ENCODE results near the gene RALGPS2. TPM values are rescaled to one million over a fixed set of nuclear protein-coding genes. Genes with fewer than 3 reads are reported as not detected.

RALGPS2 gene, protein sequence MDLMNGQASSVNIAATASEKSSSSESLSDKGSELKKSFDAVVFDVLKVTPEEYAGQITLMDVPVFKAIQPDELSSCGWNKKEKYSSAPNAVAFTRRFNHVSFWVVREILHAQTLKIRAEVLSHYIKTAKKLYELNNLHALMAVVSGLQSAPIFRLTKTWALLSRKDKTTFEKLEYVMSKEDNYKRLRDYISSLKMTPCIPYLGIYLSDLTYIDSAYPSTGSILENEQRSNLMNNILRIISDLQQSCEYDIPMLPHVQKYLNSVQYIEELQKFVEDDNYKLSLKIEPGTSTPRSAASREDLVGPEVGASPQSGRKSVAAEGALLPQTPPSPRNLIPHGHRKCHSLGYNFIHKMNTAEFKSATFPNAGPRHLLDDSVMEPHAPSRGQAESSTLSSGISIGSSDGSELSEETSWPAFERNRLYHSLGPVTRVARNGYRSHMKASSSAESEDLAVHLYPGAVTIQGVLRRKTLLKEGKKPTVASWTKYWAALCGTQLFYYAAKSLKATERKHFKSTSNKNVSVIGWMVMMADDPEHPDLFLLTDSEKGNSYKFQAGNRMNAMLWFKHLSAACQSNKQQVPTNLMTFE
- 31.6 TPM for polyA plus RNA-seq (2013, experiment 1 of 2)
- 27.9 TPM for polyA plus RNA-seq (2013, experiment 2 of 2)

- H3K36me3 ChIP-seq (ENCODE audit: control insufficient read depth, insufficient read depth, low read length): no peaks in the 10 kb centered on the region
- H3K9me3 ChIP-seq (ENCODE audit: control insufficient read depth, low read length): no peaks in the 10 kb centered on the region
- H3K27ac ChIP-seq (ENCODE audit: low read depth, low read length, severe bottlenecking): peak within 1 kb of the TSS; percentile 90
- peak within 1 kb of the TSS; percentile 72 for H3K4me3 ChIP-seq (ENCODE audit: extremely low read depth, insufficient read depth, low read length, poor library complexity, severe bottlenecking)
- 2% methylated on average over 31 to 47 of the region's 90 CpGs for WGBS, 2 experiments (ENCODE audit: insufficient coverage in 2 of 2)
- peaks cover 7% of the 10 kb centered on the region for H3K4me1 ChIP-seq (ENCODE audit: control insufficient read depth, insufficient read depth, low read length, poor library complexity, severe bottlenecking)
Observed at GRCh38 chr1:178724728-178725465, at the start of gene RALGPS2. TSS of gene RALGPS2 (plus strand) at chr1:178725244. CDS start at chr1:178776765, 51,521 bp downstream.

- Histone ChIP-seq H3K4me3 (ENCODE audit: extremely low read depth, insufficient read depth, low read length, poor library complexity, severe bottlenecking) (no peak overlapping the region), H3K9me3 (ENCODE audit: control insufficient read depth, low read length) (no peaks in the 10 kb centered on the region), H3K27ac (ENCODE audit: low read depth, low read length, severe bottlenecking) (no peak overlapping the region), H3K36me3 (ENCODE audit: control insufficient read depth, insufficient read depth, low read length) (no peaks in the 10 kb centered on the region), H3K4me1 (ENCODE audit: control insufficient read depth, insufficient read depth, low read length, poor library complexity, severe bottlenecking) (peaks cover 4% of the 10 kb centered on the region)
- WGBS, 2 experiments (ENCODE audit: insufficient coverage in 2 of 2): 92 to 100% methylated on average over 2 of the region's 2 CpGs
Observed at GRCh38 chr1:178679237-178679636, 45.8 kb upstream of the RALGPS2 start.

DNA sequence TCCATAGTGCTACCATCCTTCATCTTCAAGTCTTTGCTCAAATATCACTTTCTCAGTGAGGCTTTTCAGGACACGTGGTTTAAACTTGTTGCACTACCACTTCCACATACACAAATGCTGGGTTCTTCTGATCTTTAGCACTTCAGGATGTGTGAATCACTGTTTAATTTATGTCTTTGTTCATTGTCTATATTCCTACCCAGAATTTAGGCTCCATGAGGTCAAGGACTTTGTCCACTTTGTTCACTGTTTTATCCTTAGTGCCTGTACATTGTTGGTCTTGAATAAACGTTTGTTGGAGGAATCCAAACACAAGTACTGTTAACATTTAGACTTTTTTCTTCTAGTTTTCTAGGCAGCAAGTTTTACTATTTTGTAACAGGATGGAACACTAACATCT lies 42.6 kb upstream of the RALGPS2 start:
- no peak overlapping the region for H3K27ac ChIP-seq (ENCODE audit: low read depth, low read length, severe bottlenecking)
- peaks cover 8% of the 10 kb centered on the region for H3K4me1 ChIP-seq (ENCODE audit: control insufficient read depth, insufficient read depth, low read length, poor library complexity, severe bottlenecking)
- H3K4me3 ChIP-seq (ENCODE audit: extremely low read depth, insufficient read depth, low read length, poor library complexity, severe bottlenecking): no peak overlapping the region
- WGBS, 2 experiments (ENCODE audit: insufficient coverage in 2 of 2): 67% methylated on average over 1 of the region's 2 CpGs; no CpG with 5 or more reads in 1 of the 2 experiments
- H3K36me3 ChIP-seq (ENCODE audit: control insufficient read depth, insufficient read depth, low read length): no peaks in the 10 kb centered on the region
- no peaks in the 10 kb centered on the region for H3K9me3 ChIP-seq (ENCODE audit: control insufficient read depth, low read length)

DNA sequence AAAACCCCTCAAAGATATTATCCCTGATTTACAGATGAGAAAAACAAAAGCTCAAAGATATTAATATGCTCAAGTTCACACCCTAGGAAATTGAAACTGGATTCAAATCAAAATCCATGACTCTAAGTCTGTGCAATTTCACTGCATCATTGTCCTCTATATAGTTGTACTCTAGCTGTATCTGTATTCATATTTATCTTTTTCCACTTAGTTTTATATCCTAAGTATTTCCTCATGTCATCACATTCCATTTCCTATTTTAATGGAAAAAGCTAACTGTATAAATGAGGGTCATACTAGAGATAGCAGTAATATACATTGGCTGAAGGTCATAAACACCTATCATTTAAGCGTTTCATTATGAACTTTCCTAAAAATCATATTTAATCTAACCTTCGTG lies 42.2 kb upstream of the RALGPS2 start:
- Histone ChIP-seq H3K9me3 (ENCODE audit: control insufficient read depth, low read length) (no peaks in the 10 kb centered on the region), H3K4me3 (ENCODE audit: extremely low read depth, insufficient read depth, low read length, poor library complexity, severe bottlenecking) (no peak overlapping the region), H3K36me3 (ENCODE audit: control insufficient read depth, insufficient read depth, low read length) (no peaks in the 10 kb centered on the region), H3K4me1 (ENCODE audit: control insufficient read depth, insufficient read depth, low read length, poor library complexity, severe bottlenecking) (peaks cover 8% of the 10 kb centered on the region), H3K27ac (ENCODE audit: low read depth, low read length, severe bottlenecking) (no peak overlapping the region)
- 73% methylated on average over 2 of the region's 2 CpGs; no CpG with 5 or more reads in 1 of the 2 experiments for WGBS, 2 experiments (ENCODE audit: insufficient coverage in 2 of 2)

DNA sequence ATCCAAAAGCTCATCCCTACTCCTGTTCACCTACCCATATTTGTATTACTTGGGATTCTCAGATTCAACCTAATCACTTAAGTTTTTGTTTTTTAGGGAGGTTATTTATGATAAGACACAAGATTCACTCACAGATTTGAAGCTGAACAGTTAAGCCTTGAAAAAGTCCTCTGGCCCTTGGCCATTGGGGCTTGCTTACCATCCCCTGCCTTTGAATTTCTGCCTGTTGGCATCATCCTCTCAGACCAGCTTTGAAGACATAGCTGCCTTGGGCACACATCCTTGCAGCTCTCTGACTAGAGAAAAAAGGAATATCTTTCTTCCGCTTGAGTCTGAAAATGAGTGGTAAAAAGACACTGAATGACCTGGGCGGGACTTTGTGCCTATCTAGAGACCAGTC lies 41.8 kb upstream of the RALGPS2 start:
- no peaks in the 10 kb centered on the region for H3K36me3 ChIP-seq (ENCODE audit: control insufficient read depth, insufficient read depth, low read length)

DNA sequence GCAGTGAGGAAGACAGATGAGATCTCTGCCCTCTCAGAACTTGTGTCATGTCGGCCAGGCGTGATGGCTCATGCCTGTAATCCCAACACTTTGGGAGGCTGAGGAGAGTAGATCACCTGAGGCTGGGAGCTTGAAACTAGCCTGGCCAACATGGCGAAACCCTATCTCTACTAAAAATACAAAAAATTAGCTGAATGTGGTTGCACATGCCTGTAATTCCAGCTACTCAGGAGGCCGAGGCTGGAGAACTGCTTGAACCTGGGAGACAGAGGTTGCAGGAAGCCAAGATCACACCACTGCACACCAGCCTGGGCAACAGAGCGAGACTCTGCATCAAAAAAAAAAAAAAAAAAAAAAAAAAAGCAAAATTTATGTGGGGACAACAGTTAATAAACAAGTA lies 40.9 kb upstream of the RALGPS2 start:
- Histone ChIP-seq H3K4me1 (ENCODE audit: control insufficient read depth, insufficient read depth, low read length, poor library complexity, severe bottlenecking) (peaks cover 8% of the 10 kb centered on the region), H3K4me3 (ENCODE audit: extremely low read depth, insufficient read depth, low read length, poor library complexity, severe bottlenecking) (no peak overlapping the region), H3K27ac (ENCODE audit: low read depth, low read length, severe bottlenecking) (no peak overlapping the region), H3K36me3 (ENCODE audit: control insufficient read depth, insufficient read depth, low read length) (no peaks in the 10 kb centered on the region), H3K9me3 (ENCODE audit: control insufficient read depth, low read length) (no peaks in the 10 kb centered on the region)
- WGBS, 2 experiments (ENCODE audit: insufficient coverage in 2 of 2): 94 to 100% methylated on average over 1 to 3 of the region's 5 CpGs

More for the DNA sequence above, 41.8 kb upstream of the RALGPS2 start:
- Histone ChIP-seq H3K27ac (ENCODE audit: low read depth, low read length, severe bottlenecking) (no peak overlapping the region), H3K9me3 (ENCODE audit: control insufficient read depth, low read length) (no peaks in the 10 kb centered on the region), H3K4me1 (ENCODE audit: control insufficient read depth, insufficient read depth, low read length, poor library complexity, severe bottlenecking) (peaks cover 8% of the 10 kb centered on the region), H3K4me3 (ENCODE audit: extremely low read depth, insufficient read depth, low read length, poor library complexity, severe bottlenecking) (no peak overlapping the region)
- WGBS, 2 experiments (ENCODE audit: insufficient coverage in 2 of 2): 91 to 92% methylated on average over 2 of the region's 2 CpGs

- Histone ChIP-seq H3K4me3 (ENCODE audit: extremely low read depth, insufficient read depth, low read length, poor library complexity, severe bottlenecking) (no peak overlapping the region), H3K36me3 (ENCODE audit: control insufficient read depth, insufficient read depth, low read length) (no peaks in the 10 kb centered on the region), H3K4me1 (ENCODE audit: control insufficient read depth, insufficient read depth, low read length, poor library complexity, severe bottlenecking) (peaks cover 8% of the 10 kb centered on the region), H3K27ac (ENCODE audit: low read depth, low read length, severe bottlenecking) (no peak overlapping the region), H3K9me3 (ENCODE audit: control insufficient read depth, low read length) (no peaks in the 10 kb centered on the region)
- WGBS, 2 experiments (ENCODE audit: insufficient coverage in 2 of 2): 100% methylated on average over 1 of the region's 1 CpG; no CpG with 5 or more reads in 1 of the 2 experiments
Observed at GRCh38 chr1:178684542-178685000, 40.5 kb upstream of the RALGPS2 start.

DNA sequence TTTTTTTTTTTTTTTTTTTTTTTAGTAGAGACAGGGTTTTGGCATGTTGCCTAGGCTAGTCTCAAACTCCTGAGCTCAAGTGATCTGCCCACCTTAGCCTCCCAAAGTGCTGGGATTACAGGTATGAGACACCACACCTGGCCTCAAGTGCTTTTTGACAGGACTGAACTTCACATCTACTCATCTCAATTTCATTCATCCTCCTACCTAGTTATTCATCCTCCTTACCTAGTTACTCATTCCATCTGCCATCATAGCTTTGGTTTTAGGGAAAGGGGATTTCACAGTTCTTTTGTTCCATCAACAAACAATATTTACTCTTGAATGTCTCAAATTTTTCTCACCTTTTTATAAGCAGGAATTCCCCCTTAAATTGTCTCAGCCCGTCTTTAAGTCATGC lies 38.6 kb upstream of the RALGPS2 start:
- Histone ChIP-seq H3K27ac (ENCODE audit: low read depth, low read length, severe bottlenecking) (no peak overlapping the region), H3K9me3 (ENCODE audit: control insufficient read depth, low read length) (no peaks in the 10 kb centered on the region), H3K4me3 (ENCODE audit: extremely low read depth, insufficient read depth, low read length, poor library complexity, severe bottlenecking) (no peak overlapping the region), H3K4me1 (ENCODE audit: control insufficient read depth, insufficient read depth, low read length, poor library complexity, severe bottlenecking) (peaks cover 8% of the 10 kb centered on the region), H3K36me3 (ENCODE audit: control insufficient read depth, insufficient read depth, low read length) (no peaks in the 10 kb centered on the region)
- no CpG with 5 or more reads among the region's 1 CpG for WGBS, 2 experiments (ENCODE audit: insufficient coverage in 2 of 2)

GRCh38 chr1:178688244-178688643 lies 36.8 kb upstream of the RALGPS2 start:
- 95 to 100% methylated on average over 1 to 2 of the region's 2 CpGs for WGBS, 2 experiments (ENCODE audit: insufficient coverage in 2 of 2)
- Histone ChIP-seq H3K4me1 (ENCODE audit: control insufficient read depth, insufficient read depth, low read length, poor library complexity, severe bottlenecking) (peaks cover 8% of the 10 kb centered on the region), H3K27ac (ENCODE audit: low read depth, low read length, severe bottlenecking) (no peak overlapping the region), H3K4me3 (ENCODE audit: extremely low read depth, insufficient read depth, low read length, poor library complexity, severe bottlenecking) (no peak overlapping the region), H3K9me3 (ENCODE audit: control insufficient read depth, low read length) (no peaks in the 10 kb centered on the region), H3K36me3 (ENCODE audit: control insufficient read depth, insufficient read depth, low read length) (no peaks in the 10 kb centered on the region)

DNA sequence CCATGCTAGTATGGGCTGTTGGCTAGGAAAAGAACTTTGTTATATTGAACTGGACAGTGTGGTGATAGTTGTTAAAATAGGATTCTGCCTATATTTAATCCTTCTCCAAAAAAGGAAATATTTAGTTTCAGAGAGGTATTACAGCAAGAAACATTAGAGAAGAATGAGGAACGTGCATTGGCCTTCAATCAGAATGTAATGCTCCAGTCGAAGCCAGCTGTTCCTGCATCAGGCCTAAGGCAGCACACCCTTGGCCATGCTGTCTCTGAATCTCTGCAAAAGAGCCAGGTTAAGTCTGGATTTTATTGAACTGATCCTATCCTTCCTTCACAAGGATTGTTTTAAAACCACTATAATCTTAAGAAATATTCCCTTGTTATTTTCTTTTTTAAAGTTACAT lies 35.3 kb upstream of the RALGPS2 start:
- WGBS, 2 experiments (ENCODE audit: insufficient coverage in 2 of 2): 79 to 86% methylated on average over 2 of the region's 2 CpGs
- Histone ChIP-seq H3K4me3 (ENCODE audit: extremely low read depth, insufficient read depth, low read length, poor library complexity, severe bottlenecking) (no peak overlapping the region), H3K36me3 (ENCODE audit: control insufficient read depth, insufficient read depth, low read length) (no peaks in the 10 kb centered on the region), H3K4me1 (ENCODE audit: control insufficient read depth, insufficient read depth, low read length, poor library complexity, severe bottlenecking) (no peaks in the 10 kb centered on the region), H3K9me3 (ENCODE audit: control insufficient read depth, low read length) (no peaks in the 10 kb centered on the region), H3K27ac (ENCODE audit: low read depth, low read length, severe bottlenecking) (no peak overlapping the region)

All from mesodermal cell (in vitro differentiated cells).